ENCODE results near the gene ERVW-1.
"Not testable (repeated sequence)": the region's sequence is repeated elsewhere in the genome, so short reads cannot be mapped to it uniquely, and the experiment has no call there.

The ERVW-1 gene

GRCh38 chr7:92477681-92478080 is at the start of gene ERVW-1:
Gene ERVW-1, minus strand, starts transcription at chr7:92477946. Its CDS starts 7,565 bp downstream, at chr7:92470381.
- not testable (repeated sequence) for DNase-seq

GRCh38 chr7:92523110-92523509 is 45.4 kb upstream of the ERVW-1 start:
- DNase-seq, result no peak

- DNase-seq, result no peak
Measured at GRCh38 chr7:92520024-92520423, 42.3 kb upstream of the ERVW-1 start.

- no peak for DNase-seq
Measured at GRCh38 chr7:92517631-92518030, 39.9 kb upstream of the ERVW-1 start.

GRCh38 chr7:92513167-92513902 is 35.6 kb upstream of the ERVW-1 start:
- no peak for DNase-seq

- no peak for DNase-seq
Measured at GRCh38 chr7:92508946-92509345, 31.2 kb upstream of the ERVW-1 start.

- DNase-seq, result no peak
Measured at GRCh38 chr7:92506363-92506762, 28.6 kb upstream of the ERVW-1 start.

GRCh38 chr7:92504563-92504962 is 26.8 kb upstream of the ERVW-1 start:
- no peak for DNase-seq

- no peak for DNase-seq
Measured at GRCh38 chr7:92503767-92504166, 26.0 kb upstream of the ERVW-1 start.

GRCh38 chr7:92498557-92498956 is 20.8 kb upstream of the ERVW-1 start:
- DNase-seq, result no peak

- DNase-seq, result no peak
Measured at GRCh38 chr7:92496876-92497275, 19.1 kb upstream of the ERVW-1 start.

- no peak for DNase-seq
Measured at GRCh38 chr7:92489634-92490033, 11.9 kb upstream of the ERVW-1 start.

- DNase-seq, result no peak
Measured at GRCh38 chr7:92487804-92488203, 10.1 kb upstream of the ERVW-1 start.

- DNase-seq, result no peak
Measured at GRCh38 chr7:92485974-92486373, 8.2 kb upstream of the ERVW-1 start.

GRCh38 chr7:92485267-92485892 is 7.6 kb upstream of the ERVW-1 start:
- DNase-seq, result no peak

- DNase-seq, result not testable (repeated sequence)
Measured at GRCh38 chr7:92484226-92484625, 6.5 kb upstream of the ERVW-1 start.

GRCh38 chr7:92483624-92484023 is 5.9 kb upstream of the ERVW-1 start:
- not testable (repeated sequence) for DNase-seq

GRCh38 chr7:92479146-92479545 is 1.4 kb upstream of the ERVW-1 start:
- not testable (repeated sequence) for DNase-seq

GRCh38 chr7:92478711-92479110 is 965 bp upstream of the ERVW-1 start:
- DNase-seq, result no peak

- DNase-seq, result no peak
Measured at GRCh38 chr7:92478095-92478494, 349 bp upstream of the ERVW-1 start.

GRCh38 chr7:92475851-92476590 is 1.7 kb downstream of the ERVW-1 start:
- DNase-seq, result not testable (repeated sequence)

GRCh38 chr7:92475261-92475770 is 2.4 kb downstream of the ERVW-1 start:
- not testable (repeated sequence) for DNase-seq

- DNase-seq, result not testable (repeated sequence)
Measured at GRCh38 chr7:92473989-92474388, 3.8 kb downstream of the ERVW-1 start.

GRCh38 chr7:92468589-92468988 is 9.2 kb downstream of the ERVW-1 start:
- DNase-seq, result not testable (repeated sequence)
